Kidney epithelial cell (primary cell): ENCODE measurements around the gene KRCC1. TPM values are rescaled to one million over a fixed set of nuclear protein-coding genes. Genes with fewer than 3 reads are reported as not detected.

Experiments used
- DNase-seq: peaks from one replicate; pipeline ENCODE4 v3.0.0-alpha.2; 2010; ENCODE audit warnings: low read depth
- H3K27me3 ChIP-seq: 2 replicates; pipeline ENCODE4 v1.6.0; 2011; ENCODE audit warnings: low read length; ENCODE audit not compliant: control insufficient read depth, insufficient read depth
- H3K36me3 ChIP-seq: 2 replicates; pipeline ENCODE4 v1.5.1; 2011; ENCODE audit warnings: low read length; ENCODE audit not compliant: control insufficient read depth, insufficient read depth
- H3K4me3 ChIP-seq: 2 replicates; pipeline ENCODE4 v1.5.1; 2011; ENCODE audit warnings: low read depth, mild to moderate bottlenecking, control low read depth, low read length
- total RNA-seq: library from RNA; depleted of rRNA; stranded (reverse); fragments of >200 nt; gene quantifications from 2 replicates; pipeline ENCODE4 v1.2.3, GENCODE V29; 2015
- TF ChIP-seq, protein P1 (sequence below): IDR thresholded peaks from 2 replicates; pipeline ENCODE4 v1.5.1; 2011; ENCODE audit warnings: mild to moderate bottlenecking, moderate library complexity, low read length, control low read depth, inconsistent platforms; ENCODE audit not compliant: insufficient read depth, poor library complexity, severe bottlenecking

Gene KRCC1
- total RNA-seq, 1 donor from 2014 or later = 22.2 TPM

DNA sequence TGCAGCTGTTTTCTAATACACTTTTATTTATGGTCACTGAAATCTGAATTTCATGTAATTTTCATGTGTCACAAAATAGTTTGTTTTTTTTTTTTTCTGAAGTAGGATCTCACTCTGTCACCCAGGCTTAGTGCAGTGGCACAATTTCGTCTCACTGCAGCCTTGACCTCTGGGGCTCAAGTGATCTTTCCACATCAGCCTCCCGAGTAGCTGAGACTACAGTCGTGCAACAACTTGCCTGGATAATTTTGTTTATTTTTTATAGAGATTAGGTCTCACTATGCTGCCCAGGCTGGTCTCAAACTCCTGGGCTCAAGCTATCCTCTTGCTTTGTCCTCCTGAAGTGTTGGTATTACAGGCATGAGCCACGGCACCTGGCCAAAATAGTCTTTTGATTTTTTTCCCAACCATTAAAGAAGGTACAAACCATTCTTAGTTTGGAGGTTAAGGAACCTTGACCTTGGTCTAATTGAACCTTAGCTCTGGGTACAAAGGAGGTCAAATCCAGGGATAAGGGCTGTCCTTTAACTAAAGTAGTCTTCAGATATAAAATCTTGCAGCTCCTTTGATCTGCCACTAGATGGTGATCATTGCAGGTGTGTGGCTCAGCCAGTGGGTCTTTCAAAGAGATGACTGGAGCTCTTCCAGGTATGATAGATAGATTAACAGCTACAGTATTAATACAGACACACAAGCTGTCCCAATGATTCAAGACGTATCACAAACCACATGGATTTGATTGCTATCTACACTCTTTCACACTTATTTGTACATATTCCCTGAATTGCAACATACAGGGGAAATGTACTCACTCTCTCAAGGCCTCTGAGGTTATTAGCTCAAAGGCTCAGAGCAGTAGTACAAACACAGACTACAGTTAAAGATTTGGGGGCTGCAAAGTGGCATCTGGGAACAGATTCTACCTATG lies 4.7 kb upstream of the KRCC1 start:
- Histone ChIP-seq H3K36me3 (no peaks in the 10 kb centered on the region), H3K27me3 (no peaks in the 10 kb centered on the region), H3K4me3 (no peak overlapping the region)
- DNase-seq = peak; percentile 9
- TF ChIP-seq, protein P1, sequence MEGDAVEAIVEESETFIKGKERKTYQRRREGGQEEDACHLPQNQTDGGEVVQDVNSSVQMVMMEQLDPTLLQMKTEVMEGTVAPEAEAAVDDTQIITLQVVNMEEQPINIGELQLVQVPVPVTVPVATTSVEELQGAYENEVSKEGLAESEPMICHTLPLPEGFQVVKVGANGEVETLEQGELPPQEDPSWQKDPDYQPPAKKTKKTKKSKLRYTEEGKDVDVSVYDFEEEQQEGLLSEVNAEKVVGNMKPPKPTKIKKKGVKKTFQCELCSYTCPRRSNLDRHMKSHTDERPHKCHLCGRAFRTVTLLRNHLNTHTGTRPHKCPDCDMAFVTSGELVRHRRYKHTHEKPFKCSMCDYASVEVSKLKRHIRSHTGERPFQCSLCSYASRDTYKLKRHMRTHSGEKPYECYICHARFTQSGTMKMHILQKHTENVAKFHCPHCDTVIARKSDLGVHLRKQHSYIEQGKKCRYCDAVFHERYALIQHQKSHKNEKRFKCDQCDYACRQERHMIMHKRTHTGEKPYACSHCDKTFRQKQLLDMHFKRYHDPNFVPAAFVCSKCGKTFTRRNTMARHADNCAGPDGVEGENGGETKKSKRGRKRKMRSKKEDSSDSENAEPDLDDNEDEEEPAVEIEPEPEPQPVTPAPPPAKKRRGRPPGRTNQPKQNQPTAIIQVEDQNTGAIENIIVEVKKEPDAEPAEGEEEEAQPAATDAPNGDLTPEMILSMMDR = peak; percentile 83

DNA sequence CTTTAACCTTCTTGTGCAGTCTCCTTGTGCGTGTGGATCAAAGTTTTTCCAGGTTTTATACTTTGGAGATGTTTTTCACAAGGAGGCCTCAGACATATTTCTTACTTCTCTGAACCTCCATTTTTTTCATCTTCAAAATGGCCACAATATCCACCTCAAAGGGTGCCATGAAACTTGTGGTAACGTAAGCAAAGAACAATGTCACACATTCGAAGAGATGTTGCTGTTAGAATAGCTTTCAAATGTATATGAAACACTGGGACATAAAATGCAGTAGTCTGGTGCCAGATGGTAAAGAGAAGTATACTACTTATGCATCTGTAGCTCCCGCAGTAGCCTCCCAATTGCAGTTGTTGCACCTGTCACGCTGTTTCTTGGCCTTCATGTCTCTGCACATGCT lies 2.6 kb upstream of the KRCC1 start:
- no peak overlapping the region for H3K4me3 ChIP-seq
- H3K27me3 ChIP-seq = no peaks in the 10 kb centered on the region
- H3K36me3 ChIP-seq = no peaks in the 10 kb centered on the region
- TF ChIP-seq, protein P1 = no peak
- DNase-seq = no peak

DNA sequence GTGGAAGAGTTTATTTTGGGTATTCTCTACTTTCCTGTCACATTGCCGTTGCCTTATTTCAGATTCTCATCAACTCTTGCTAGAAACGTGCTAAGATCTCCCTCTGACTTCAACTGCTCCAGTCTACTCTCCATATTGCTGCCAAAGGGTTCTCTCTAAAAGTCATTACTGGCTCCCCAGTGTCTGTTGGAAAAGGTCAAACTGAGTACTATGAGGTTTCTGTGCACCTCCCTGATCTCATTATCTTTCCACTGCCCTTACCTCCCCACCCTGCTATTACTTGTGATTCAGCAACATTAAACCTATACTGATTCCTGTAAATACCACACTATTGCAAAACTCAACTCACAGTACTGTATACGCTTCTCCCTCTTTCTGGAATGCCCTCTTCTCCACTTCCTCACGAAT lies 1.9 kb upstream of the KRCC1 start:
- no peak for DNase-seq
- no peaks in the 10 kb centered on the region for H3K27me3 ChIP-seq
- no peaks in the 10 kb centered on the region for H3K36me3 ChIP-seq
- TF ChIP-seq, protein P1 = no peak
- H3K4me3 ChIP-seq = no peak overlapping the region

DNA sequence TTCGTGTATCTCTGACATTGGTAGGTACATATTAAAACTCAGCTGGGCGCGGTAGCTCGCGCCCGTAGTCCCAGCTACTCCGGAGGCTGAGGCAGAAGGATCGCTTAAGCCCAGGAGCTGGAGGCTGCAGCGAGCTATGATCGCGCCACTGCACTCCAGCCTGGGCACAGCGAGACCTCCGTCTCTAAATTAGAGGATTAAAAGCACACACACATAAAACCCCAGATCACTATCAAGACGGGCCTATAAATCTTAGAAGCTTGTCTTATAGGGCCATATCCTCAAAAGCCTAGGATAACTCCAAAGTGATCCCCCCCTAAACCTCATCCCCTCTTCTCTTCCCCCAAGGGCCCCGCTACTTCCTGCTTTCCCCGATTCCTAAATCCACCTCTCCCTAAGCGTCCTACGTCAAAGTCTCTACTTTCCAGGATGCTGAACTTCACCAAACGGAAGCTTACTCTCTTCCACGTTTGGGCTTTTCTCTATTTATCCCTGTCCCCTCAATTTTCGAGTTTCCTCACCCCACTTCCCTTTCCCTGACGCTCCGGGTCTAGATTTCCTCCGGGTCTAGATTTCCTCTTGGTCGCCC lies 707 bp downstream of the KRCC1 start:
- H3K4me3 ChIP-seq = peak overlapping the region; percentile 85
- H3K36me3 ChIP-seq = no peaks in the 10 kb centered on the region
- TF ChIP-seq, protein P1 = no peak
- no peaks in the 10 kb centered on the region for H3K27me3 ChIP-seq
- DNase-seq = no peak

DNA sequence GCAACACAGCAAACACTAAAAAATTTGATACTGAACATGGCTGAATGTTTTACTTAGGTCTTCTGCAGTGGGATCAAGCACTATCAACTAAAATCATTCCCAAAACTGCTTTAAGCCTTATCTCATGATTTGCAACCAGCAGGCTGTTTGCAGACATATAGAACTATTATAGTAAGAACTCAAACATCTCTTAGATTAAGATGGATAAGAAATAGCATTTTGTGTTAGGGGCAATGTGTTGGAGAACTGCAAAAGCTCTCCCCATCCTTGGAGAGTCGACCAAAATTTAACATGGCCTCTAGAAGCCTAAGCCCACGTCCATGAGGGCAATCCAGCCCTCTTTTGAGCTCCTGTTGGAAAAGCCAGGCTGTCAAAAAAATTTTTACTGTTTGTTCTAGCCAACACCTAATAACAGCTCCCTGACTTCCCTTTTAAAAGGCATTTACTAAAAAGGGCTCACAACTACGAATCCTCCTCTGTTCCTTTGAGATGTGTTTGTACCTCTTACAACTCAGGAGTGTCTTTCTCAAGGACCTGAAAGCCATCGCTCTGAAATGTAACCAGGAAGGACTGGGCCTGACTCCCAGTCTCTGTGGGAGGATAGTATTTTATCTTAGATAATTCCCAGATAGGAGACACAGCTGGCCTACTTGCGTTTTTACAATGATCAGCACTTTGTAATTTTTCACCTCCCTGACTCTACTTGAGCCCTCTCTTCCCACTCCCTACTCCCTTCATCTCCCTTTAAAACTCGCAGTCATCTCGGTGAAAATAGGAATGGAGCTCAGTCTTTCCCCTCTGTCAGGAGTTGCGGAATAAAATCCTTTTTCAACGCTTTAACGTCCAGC lies 1.4 kb downstream of the KRCC1 start:
- Histone ChIP-seq H3K4me3 (peak overlapping the region; percentile 85), H3K36me3 (no peaks in the 10 kb centered on the region), H3K27me3 (no peaks in the 10 kb centered on the region)
- TF ChIP-seq, protein P1 = no peak
- no peak for DNase-seq
